LNCaP clone FGC (cell line): ENCODE data around the gene ZNF212.
"Not testable (repeated sequence)": the region's sequence is repeated elsewhere in the genome, so short reads cannot be mapped to it uniquely, and the experiment has no call there.

Source experiments
- DNase-seq: peaks from one replicate; pipeline ENCODE4 v3.0.0-alpha.2; 2011; ENCODE audit warnings: low read depth
- H3K4me3 ChIP-seq: 2 replicates; pipeline ENCODE4 v1.5.1; 2011; ENCODE audit warnings: mild to moderate bottlenecking, low read depth, low read length, control low read depth
- CTCF ChIP-seq: IDR thresholded peaks from 2 replicates; pipeline ENCODE4 v1.5.1; 2012; ENCODE audit warnings: mild to moderate bottlenecking; ENCODE audit not compliant: control insufficient read depth, insufficient read depth; ENCODE audit errors: extremely low read depth

The ZNF212 gene

GRCh38 chr7:149240637-149241036 lies 1.2 kb downstream of the ZNF212 start:
- no peak for TF ChIP-seq CTCF

GRCh38 chr7:149241696-149242095 lies 2.2 kb downstream of the ZNF212 start:
- TF ChIP-seq CTCF: no peak
- no peak overlapping the region for H3K4me3 ChIP-seq
- no peak for DNase-seq

More at GRCh38 chr7:149240637-149241036, 1.2 kb downstream of the ZNF212 start:
- DNase-seq: no peak
- H3K4me3 ChIP-seq: peak overlapping the region; percentile 100

GRCh38 chr7:149245244-149245643 lies 5.8 kb downstream of the ZNF212 start:
- TF ChIP-seq CTCF: no peak
- H3K4me3 ChIP-seq: no peak overlapping the region
- DNase-seq: no peak

GRCh38 chr7:149245744-149246143 lies 6.3 kb downstream of the ZNF212 start:
- H3K4me3 ChIP-seq: no peak overlapping the region
- TF ChIP-seq CTCF: no peak
- DNase-seq: no peak

- no peak for TF ChIP-seq CTCF
- no peak for DNase-seq
- H3K4me3 ChIP-seq: no peak overlapping the region
Observed at GRCh38 chr7:149248777-149249176, 9.3 kb downstream of the ZNF212 start.

GRCh38 chr7:149250151-149250550 lies 10.7 kb downstream of the ZNF212 start:
- DNase-seq, H3K4me3 ChIP-seq: not testable (repeated sequence)

GRCh38 chr7:149251518-149251917 lies 12.1 kb downstream of the ZNF212 start:
- not testable (repeated sequence) for DNase-seq, H3K4me3 ChIP-seq

GRCh38 chr7:149252378-149252777 lies 12.9 kb downstream of the ZNF212 start:
- H3K4me3 ChIP-seq: no peak overlapping the region
- no peak for DNase-seq
- TF ChIP-seq CTCF: no peak
